ENCODE results near the gene MATN1. TPM values are rescaled to one million over a fixed set of nuclear protein-coding genes. Genes with fewer than 3 reads are reported as not detected.

MATN1 gene
- polyA plus RNA-seq, 4 donors = 0.03 to 0.32 TPM; not detected in 2

DNA sequence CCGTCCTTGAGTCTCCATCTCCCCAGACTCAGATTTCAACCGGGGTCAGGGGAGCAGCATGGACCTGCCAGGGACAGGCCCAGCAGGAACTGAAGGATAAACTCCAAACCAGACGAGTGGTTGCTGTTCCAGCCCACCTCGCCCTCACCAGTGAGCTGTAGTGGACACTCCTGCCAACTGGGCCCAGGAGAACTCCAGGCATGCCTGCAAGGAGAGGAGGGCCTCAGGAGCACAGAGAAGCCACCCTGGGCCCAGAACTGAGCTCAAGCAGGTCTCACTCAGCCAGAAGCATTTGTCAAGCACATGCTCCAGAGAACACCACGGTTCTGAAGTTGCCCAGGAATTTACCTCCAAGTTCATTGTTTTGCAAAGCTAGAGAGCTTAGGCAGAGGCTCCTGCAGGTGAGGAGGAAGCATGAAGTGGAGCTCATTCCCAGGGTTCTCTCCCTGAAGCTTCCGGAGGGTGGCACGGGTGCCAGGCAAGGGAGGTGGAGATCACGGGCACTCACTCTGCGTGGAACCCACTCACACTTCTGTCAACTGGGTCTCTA lies 61.0 kb downstream of the MATN1 start:
- no peaks in the 10 kb centered on the region for H3K36me3 ChIP-seq (ENCODE audit: control insufficient read depth in 3 of 3, insufficient read depth in 2 of 3, low read depth in 1 of 3, low read length in 3 of 3)
- no peaks in the 10 kb centered on the region for H3K9me3 ChIP-seq (ENCODE audit: control insufficient read depth in 2 of 2, insufficient read depth in 1 of 2, low read depth in 1 of 2, low read length in 1 of 2)
- peaks cover 0 to 2% (median 0%) of the 10 kb centered on the region in 3 donors for H3K27me3 ChIP-seq (ENCODE audit: control insufficient read depth in 3 of 3, insufficient read depth in 3 of 3, low read length in 3 of 3)
- FAIRE-seq = no peak
- no peak overlapping the region for H3K4me3 ChIP-seq (ENCODE audit: low read depth in 1 of 3, low read length in 3 of 3)
- DNase-seq = no peak
- no peak overlapping the region for H3K27ac ChIP-seq (ENCODE audit: low read depth in 1 of 3, low read length in 2 of 3)
- H3K4me1 ChIP-seq (ENCODE audit: control insufficient read depth in 3 of 3, insufficient read depth in 2 of 3, low read depth in 1 of 3, low read length in 2 of 3) = peaks cover 0 to 5% (median 4%) of the 10 kb centered on the region in 3 donors
- WGBS, 3 donors = 59 to 71% (median 65%) methylated on average over 9 of the region's 9 CpGs

DNA sequence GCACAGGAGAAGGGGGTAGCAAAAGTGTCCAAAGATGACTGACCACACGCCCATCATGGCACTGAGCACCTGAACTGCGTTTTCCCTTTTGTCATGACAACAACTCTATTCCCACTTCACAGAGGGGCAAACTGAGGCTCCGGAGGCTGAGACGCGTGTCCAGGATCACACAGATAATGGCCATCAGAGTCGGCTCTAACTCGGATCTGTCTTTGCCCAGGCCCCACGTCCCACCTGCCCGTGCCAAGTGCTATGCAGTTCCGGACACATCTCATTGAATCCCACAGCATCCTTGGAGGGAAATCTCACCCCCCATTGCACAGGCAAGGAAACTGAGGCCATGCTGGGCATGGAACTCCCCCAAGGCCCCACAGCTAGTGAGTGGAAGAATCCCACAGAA lies 62.1 kb downstream of the MATN1 start:
- whole genome bisulfite sequencing, 3 donors = 89 to 93% (median 91%) methylated on average over 10 of the region's 10 CpGs
- no peaks in the 10 kb centered on the region for H3K9me3 ChIP-seq (ENCODE audit: control insufficient read depth in 2 of 2, insufficient read depth in 1 of 2, low read depth in 1 of 2, low read length in 1 of 2)
- peaks cover 0 to 2% (median 0%) of the 10 kb centered on the region in 3 donors for H3K27me3 ChIP-seq (ENCODE audit: control insufficient read depth in 3 of 3, insufficient read depth in 3 of 3, low read length in 3 of 3)
- no peak for FAIRE-seq
- no peaks in the 10 kb centered on the region for H3K36me3 ChIP-seq (ENCODE audit: control insufficient read depth in 3 of 3, insufficient read depth in 2 of 3, low read depth in 1 of 3, low read length in 3 of 3)
- H3K4me3 ChIP-seq (ENCODE audit: low read depth in 1 of 3, low read length in 3 of 3) = no peak overlapping the region
- no peak overlapping the region for H3K27ac ChIP-seq (ENCODE audit: low read depth in 1 of 3, low read length in 2 of 3)
- no peak for DNase-seq
- peaks cover 0 to 5% (median 4%) of the 10 kb centered on the region in 3 donors for H3K4me1 ChIP-seq (ENCODE audit: control insufficient read depth in 3 of 3, insufficient read depth in 2 of 3, low read depth in 1 of 3, low read length in 2 of 3)

Other genes with a start within 250 kb of the MATN1 start
- 10 to 100 TPM; 10.5 to 58.1 (median 46.0) TPM for gene LAPTM5, start 34.2 kb upstream of the MATN1 start, polyA plus RNA-seq
- 10 to 100 TPM in 2 of 4 donors, 1 to 10 TPM in 1, under 1 TPM in 1; 0.67 to 36.1 (median 13.4) TPM for gene SDC3, start 185.2 kb upstream of the MATN1 start, polyA plus RNA-seq

Measured in small intestine (tissue), 7 donors.